Left forelimb (tissue), 1 donor: ENCODE results near the gene TNFRSF19.
"Not testable (repeated sequence)": the region's sequence is repeated elsewhere in the genome, so short reads cannot be mapped to it uniquely, and the experiment has no call there.

ENCODE experiments used
- DNase-seq: peaks from one replicate; pipeline ENCODE4 v3.0.0-alpha.2; 2018; ENCODE audit warnings: low spot score

The TNFRSF19 gene, protein sequence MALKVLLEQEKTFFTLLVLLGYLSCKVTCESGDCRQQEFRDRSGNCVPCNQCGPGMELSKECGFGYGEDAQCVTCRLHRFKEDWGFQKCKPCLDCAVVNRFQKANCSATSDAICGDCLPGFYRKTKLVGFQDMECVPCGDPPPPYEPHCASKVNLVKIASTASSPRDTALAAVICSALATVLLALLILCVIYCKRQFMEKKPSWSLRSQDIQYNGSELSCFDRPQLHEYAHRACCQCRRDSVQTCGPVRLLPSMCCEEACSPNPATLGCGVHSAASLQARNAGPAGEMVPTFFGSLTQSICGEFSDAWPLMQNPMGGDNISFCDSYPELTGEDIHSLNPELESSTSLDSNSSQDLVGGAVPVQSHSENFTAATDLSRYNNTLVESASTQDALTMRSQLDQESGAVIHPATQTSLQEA

DNA sequence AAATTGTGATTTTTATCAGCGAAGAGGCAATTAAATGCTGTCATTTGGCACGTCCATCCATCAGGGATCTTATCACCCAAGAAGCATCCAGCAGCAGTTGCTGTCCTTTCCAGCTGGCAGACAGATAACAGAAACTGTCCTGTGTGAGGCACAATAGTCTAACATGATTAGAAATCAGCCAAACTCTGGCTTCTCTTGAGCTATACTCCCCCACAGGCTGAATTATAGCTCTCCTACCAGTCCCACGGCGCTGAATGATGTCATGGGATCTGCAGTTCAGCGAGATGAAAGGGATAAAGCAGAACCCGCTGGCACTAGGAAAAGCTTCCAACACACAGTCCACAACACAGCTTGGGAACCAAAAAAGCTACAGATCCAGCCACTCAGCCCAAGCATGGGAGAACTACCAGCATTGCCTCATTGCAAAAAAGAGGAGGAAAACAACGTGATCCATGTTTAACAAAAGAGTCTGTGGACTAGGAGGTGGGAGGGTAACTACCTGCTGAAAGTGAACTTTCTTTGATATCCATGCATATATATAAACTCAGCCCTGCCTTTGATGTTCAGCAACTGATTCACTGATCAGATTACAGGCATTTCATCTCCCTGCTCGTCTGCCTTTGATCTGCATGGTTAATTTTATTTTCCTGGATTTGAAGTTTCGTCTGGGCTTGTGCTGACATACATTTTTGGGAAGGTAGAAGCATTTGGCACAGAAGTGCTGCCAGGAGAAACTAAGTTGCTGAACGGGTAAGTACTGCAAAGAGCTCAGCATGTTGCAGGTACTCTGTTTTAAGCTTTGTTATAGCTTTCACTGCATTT is at the start of gene TNFRSF19:
TNFRSF19 (plus strand) TSS at position 314 of the 822 bp plus-strand sequence. CDS start 19,772 bp downstream, outside the sequence.
- DNase-seq: peak; percentile 69

DNA sequence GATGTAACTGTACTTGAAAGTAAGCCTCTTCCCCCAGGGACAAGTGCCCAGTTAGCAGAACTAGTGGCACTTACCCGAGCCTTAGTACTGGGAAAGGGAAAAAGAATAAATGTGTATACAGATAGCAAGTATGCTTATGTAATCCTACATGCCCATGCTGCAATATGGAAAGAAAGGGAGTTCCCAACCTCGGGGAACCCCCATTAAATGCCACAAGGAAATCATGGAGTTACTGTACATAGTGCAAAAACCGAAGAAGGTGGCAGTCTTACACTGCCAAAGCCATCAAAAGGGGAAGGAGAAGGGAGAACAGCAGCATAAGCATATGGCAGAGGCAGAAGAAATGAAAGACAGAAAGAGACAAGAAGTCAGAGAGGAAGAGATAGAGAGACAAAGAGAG is 40.3 kb upstream of the TNFRSF19 start:
- DNase-seq: not testable (repeated sequence)

DNA sequence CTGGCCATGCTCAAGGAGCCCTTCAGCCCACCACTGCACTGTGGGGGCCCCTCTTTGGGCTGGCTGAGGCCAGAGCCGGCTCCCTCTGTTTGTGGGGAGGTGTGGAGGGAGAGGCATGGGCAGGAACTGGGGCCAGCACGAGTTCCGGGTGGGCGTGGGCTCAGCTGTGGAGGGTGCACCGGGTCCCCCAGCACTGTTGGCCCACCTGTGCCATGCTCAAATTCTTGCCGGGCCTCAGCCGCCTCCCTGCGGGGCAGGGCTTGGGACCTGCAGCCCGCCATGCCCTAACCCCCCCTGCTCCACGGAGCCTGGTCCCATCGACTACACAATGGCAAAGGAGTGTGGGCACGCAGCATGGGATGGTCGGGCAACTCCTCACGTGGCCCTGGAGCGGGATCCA is 38.8 kb upstream of the TNFRSF19 start:
- no peak for DNase-seq

DNA sequence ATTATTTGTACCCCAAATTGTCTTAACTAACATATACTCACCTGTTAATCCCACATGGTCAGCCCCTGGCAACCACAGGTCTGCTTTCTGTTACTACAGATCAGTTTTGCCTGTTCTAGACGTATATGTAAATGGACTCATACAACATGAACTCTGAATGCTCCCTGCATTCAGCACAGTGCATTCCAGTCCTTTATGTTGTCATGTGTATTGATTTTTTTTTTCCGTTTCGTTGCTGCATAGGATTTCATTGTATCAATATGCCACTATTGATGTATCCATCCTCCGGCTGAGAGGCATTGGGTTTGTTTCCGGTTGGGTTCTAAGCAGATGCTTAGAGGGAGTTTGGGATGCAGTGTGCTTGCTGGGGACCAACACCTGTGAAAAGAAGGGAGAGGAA is 36.1 kb upstream of the TNFRSF19 start:
- DNase-seq: no peak

DNA sequence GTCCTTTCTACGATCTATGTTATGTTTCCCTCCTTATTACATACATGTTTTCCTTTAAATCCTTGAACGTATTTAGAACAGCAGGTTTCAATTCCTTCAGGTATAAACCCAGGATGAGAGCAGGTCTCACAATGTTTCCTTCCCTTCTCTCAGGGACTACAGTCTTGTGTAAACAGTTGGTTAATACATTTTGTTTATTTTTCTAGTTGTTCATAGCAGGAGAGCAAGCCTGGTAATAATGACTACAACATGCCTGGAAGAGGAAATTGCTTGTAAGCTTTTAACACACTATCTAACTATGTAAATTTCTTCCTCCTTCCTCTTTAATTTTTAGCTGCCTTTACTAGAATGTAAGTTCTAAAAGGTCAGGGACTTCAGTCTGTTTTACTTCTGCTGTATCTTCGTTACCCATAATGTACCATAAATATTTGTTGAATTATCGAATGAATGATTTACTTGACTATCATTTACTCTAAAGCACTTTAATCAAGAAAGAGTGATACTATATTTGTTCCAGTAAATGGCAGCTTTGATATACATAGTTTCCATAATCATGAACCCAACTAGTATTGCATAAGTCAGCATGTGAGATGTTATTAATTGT is 28.9 kb upstream of the TNFRSF19 start:
- DNase-seq: no peak

DNA sequence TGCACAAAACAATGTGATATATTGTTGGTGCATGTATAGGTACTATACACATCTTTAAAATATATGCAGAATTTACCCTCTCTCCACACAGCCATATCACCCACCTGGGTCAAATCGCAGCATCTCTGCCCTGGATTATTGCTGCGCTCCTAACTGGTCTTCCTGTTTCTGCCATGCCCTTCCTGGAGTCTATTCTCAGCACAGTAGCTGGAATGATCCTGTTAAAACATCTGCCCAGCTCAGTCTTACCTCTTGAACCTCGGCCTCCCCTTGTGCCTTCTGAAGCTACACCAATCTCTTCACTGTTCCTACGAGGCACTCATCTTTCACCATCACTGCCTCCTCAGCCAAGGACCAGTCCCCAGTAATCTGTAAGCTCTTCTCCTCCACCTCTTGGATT is 25.5 kb upstream of the TNFRSF19 start:
- no peak for DNase-seq

DNA sequence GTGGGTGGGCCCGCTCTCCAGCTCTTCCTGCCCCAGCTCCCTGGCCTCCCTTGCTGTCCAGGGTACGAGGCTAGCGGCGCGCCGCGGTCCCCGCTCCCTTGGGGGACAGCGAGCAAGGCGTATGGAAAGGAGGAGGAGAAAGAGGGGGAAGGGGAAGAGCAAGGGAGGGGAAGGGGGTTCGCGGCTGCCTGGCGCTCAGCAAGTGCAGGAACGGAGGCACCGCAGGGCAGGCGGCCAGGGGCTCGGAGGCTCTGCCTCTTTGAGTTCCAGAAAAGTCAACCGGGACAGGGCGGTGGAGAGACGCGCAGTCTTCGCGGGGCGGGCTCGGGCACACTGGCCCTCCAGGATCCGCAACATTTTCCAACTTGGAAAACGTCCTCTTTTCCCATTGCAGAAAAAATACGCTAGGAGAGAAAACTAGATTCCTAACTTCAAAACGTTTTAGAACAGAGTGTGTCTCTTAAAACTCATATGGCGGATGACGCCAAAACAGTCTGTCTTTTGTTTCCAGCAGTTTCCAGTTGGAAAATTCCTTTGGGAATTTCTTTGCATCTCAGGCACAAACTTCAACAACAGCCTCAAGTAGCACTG is 23.1 kb upstream of the TNFRSF19 start:
- peak; percentile 73 for DNase-seq

DNA sequence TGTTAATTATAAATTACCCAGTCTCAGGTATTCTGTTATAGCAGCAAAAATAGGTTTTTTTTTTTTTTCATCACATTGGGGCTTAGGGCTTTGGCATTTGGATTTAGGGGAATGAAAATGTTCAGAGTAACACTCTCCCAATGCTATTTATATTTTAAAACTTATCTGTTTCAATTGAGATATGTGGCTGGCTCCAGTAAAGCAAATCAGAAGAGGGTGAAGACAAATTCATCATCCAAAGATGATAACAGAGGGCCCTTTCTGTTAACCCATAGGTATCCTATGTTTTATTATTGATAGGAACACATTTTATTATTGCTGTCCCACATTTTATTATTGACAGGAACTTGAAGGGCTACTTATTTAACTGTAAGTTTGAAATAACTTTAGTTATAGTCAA is 20.5 kb upstream of the TNFRSF19 start:
- no peak for DNase-seq

DNA sequence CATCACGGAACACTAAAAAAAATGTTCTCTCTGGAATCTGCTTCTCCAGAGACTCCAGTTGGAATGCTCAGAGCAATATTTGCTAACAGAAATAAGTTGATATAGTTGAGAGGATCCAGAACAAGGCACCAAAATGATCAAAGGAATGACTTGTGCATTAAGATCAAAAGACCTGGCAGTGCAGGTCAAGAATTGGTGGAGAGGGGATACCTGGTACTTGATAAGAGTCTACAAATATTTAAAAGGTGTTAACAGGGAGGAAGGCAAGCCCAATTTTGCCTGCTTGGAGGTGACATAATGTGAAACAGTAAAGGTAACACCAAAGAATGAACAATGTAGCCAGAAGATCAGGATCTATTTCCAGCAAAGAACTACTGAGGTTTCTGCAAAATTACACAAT is 20.0 kb upstream of the TNFRSF19 start:
- no peak for DNase-seq

DNA sequence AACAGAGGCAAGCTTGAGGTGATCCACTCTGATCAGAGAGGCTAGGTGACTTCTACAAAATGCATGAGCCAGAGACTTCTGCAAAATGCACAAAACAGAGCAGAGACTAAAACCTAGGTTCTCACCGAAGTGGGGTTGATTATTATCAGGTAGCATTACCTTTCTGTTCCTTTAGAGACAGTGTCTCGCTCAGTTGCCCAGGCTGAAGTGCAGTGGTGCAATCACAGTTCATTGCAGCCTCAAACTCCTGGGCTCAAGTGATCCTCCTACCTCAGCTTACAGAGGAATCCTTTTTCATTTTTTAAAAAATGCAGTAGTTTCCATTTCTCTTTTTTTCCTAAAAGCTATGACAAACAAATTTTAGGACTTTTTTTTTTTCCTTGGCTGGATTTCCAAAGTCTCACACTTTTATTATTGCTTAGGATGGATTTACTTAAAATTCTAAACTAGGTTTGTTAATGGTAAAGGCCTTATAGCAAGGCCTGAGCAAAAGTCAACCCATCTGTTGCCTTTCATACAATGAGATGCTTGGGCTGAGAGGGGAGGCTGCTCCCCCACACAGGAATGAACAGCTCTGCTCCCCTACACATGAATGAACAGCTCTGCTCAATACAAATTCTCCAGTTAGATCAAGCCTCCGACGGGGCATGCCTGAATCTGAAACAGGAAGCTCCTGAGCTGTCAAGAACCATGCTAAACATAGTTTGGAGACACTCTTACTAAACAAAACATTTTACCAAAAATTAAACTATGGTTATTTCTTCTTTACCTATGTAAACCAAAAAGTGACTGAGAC is 18.8 kb upstream of the TNFRSF19 start:
- DNase-seq: no peak

DNA sequence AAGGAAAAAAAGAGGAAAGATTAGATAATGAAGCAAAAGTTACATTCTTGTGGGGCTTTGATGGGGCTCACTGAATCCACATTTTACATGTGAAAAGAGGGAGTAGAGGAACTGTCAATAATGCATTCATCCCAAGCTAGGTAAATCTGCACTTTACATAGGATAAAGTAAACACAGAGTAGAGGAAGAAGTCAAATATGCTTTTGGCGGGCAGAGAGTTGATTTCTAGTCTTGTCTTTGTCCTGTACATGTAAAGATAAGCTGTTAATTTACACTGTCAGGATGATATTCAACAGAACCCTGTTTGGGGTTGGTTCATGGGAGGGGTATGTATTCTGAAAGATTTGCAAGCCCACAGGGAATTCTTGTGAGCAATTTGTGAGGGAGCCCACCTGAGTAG is 18.0 kb upstream of the TNFRSF19 start:
- DNase-seq: no peak

DNA sequence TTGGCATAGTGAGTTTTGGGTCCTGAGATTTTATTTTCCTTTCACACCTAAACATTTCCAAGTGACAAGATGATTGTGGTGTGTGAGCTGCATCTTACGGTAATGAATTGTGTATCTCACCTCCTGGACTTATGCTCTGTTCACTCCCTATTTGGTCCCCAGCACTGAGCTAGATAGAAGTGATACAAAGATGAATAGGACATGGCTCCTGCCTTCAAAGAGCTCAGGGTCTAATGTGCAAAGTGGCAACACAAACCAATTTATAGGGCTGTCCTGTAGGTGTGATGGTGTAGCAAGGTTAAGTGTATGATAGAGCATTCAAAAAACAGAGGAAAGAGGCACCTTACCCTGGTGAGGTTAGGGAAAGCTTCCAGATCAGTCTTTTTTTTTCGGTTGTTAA is 17.6 kb upstream of the TNFRSF19 start:
- no peak for DNase-seq

DNA sequence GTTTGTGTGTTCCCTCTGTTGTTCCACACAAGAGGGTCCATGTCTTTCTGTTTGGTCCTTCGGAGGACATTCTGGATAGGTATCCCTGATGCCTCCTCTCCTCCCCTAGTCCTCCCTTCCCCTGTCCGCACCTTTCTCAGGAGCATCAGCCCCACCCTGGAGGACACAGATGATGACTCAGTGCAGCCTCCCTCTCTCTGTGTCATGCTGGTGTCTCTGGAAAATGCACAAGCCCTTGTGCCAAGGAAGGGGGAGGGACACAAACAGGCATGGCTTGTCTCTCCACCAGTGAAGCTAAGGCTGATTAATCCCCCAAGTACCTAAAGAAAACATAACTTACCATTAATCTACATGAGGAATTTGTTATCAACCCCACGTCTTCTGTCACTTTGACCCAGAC is 16.2 kb upstream of the TNFRSF19 start:
- no peak for DNase-seq

DNA sequence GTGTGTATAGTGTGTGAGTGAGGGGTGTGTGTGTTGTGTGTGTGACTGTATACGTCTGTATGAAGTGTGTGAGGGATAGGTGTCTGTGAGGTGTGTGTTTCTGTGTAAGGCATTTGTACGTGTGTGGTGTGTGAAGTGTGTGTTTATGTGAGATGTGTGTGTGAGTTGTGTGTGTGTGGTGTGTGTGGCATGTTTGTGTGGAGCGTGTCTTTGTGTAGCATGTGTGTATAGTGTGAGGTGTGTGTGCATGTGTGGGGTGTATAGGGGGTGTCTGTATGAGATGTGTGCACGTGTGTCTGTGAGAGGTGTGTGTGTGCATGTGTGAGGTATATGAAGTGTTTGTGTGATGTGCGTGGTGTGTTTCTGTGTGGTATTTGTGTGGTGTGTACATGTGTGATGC is 13.2 kb upstream of the TNFRSF19 start:
- DNase-seq: no peak

DNA sequence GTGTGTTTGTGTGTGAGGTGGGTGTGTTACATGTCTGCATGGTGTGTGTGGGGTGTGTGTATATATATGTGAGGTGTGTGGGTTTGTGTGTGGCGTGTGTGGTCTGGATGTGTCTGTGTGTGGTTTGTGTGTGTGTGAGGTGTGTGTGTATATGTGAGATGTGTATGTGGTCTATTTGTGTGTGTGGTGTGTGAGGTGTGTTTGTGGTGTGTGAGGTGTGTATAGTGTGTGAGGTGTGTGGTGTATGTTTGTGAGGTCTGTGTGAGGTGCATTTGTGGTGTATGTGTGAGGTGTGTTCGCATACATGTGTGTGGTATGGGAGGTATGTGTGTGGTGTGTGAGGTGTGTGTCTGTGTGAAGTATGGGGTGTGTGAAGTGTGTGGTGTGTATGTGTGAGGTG is 12.5 kb upstream of the TNFRSF19 start:
- no peak for DNase-seq

DNA sequence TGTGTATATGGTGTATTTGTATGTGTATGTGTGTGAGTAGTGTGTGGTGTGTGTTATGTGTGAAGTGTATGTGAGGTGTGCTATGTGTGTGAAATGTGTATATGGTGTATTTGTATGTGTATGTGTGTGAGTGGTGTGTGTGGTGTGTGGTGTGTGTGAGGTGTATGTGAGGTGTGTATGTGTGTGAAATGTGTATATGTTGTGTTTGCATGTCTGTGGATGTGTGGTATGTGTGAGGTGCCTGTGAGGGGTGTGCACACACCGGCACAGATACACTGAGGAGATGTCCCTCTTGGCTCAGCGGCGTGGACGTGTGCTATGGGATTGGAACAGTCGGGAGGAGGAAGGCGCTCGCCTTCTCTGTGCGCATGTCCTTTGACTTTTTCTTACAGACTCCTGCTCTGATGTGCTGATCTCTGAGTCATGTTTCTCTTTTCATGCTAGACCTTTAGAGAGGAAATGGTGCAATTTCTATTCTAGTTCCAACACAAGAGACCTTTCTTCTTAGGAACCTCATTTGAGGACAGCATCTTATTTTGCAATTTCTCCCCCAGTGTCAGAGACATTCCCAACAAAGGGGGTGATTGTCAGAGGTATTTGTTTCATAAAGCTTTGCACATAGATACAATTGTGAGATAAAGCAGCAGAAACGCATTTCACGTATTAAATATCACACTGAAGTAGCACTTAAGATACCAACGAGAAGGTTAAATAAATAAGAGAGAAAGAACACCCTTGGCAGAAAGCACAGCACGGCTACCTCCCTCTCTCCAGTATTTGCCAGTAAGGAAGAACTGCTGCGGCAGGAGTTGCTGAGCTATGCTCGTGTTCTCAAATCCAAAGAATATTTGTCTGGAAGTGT is 11.3 kb upstream of the TNFRSF19 start:
- DNase-seq: no peak

DNA sequence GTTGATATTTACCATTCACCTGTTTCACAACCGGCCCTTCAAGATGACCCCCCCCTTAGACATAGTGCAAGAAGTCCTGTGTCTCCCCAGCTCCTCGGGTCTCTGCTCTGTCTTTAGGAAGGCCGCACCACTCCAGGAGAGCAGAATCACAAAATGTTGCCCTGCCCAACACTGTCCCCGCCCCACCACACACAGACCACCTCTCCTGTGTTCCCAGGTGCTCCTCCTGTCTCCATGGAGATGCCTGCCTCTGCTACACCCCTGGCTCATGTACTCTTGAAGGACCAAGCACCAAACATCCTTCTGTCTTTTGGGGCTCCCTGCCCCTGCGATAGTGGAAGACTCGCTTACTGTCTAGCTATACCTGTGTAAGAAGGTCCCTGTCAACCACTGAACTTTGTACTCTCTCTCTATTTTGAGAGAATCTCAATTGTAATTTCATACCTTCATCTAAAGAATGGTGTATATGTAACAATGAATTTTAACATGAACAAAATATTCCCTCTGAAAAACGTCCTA is 9.6 kb upstream of the TNFRSF19 start:
- DNase-seq: no peak

DNA sequence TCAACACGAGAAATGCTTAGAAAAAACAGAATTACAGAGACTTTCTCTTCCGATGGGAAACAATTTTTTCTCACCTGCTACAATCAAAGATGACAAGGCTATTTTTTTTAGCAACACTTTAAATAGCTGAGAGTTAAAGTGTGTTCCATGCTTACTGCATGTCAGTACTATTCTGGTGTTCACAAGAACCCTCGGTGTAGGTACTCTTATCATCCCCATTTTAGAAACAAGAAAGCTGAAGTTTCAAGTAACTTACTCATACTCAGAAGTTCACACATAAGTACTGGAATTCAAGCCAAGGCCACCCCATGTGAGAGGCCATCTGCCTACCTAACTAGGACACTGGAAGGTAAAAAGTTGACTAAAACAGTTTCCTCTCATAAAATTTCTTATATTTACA is 9.0 kb upstream of the TNFRSF19 start:
- DNase-seq: no peak

DNA sequence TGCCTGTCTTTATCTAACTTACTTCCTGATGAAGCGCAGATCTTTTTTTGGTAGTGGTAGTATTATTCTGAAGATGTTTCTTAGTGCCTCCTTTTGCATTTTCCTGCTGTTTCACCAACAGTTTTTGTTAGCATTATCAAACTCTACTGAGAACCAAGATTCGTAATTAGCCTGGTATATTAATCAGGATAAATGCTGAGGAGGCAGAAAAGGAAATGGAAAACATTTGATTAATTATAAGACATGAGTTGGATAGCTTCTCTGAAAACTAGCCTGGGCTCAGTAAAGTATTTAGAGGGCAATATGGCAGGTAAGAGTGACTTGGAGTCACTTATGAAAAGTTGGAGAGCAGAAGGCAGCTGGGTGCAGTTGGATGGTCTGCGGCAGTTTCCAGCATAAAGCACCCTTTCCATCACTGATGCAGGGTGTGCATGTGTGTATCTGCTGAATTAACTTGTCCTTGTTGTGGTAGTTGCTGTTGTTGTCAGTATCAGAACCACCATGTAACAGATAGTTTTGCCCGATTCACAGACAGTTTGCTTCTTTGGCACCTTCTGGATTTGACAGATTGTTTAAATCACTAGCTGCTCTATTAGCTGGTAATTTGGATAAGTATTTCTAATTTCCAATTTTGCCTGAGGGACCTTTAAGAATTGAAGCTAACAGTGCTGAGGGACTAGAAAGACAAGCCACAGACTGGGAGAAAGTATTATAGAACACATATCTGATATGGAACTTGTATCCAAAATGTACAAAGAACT is 6.9 kb upstream of the TNFRSF19 start:
- DNase-seq: no peak
